ENCODE data around the gene DRAP1. TPM values are rescaled to one million over a fixed set of nuclear protein-coding genes. Genes with fewer than 3 reads are reported as not detected.

The DRAP1 gene
- total RNA-seq, 1 experiment from 2014 or later, result 122 TPM

- intact Hi-C loops (cut with micrococcal nuclease; ENCODE audit: unreplicated experiment), result no loop called here
- ChIA-PET POLR2A (ENCODE audit: low non-redundant PET) (no interaction called here), CTCF (no interaction called here)
- H3K9me3 ChIP-seq (ENCODE audit: low read depth, low read length, poor library complexity, severe bottlenecking), result no peaks in the 10 kb centered on the region
- peaks cover 5% of the 10 kb centered on the region for H3K4me1 ChIP-seq (ENCODE audit: insufficient read depth, low read length, poor library complexity, severe bottlenecking)
- H3K36me3 ChIP-seq (ENCODE audit: insufficient read depth, low read length, poor library complexity, severe bottlenecking), result peaks cover 12% of the 10 kb centered on the region
- no TSS peak for BruUV-seq (replicated peaks)
- H3K4me3 ChIP-seq (ENCODE audit: low read depth, low read length, poor library complexity, severe bottlenecking), result no peak overlapping the region
- TF ChIP-seq, protein P1, sequence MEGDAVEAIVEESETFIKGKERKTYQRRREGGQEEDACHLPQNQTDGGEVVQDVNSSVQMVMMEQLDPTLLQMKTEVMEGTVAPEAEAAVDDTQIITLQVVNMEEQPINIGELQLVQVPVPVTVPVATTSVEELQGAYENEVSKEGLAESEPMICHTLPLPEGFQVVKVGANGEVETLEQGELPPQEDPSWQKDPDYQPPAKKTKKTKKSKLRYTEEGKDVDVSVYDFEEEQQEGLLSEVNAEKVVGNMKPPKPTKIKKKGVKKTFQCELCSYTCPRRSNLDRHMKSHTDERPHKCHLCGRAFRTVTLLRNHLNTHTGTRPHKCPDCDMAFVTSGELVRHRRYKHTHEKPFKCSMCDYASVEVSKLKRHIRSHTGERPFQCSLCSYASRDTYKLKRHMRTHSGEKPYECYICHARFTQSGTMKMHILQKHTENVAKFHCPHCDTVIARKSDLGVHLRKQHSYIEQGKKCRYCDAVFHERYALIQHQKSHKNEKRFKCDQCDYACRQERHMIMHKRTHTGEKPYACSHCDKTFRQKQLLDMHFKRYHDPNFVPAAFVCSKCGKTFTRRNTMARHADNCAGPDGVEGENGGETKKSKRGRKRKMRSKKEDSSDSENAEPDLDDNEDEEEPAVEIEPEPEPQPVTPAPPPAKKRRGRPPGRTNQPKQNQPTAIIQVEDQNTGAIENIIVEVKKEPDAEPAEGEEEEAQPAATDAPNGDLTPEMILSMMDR (conservative IDR thresholded peaks at IDR 0.05; ENCODE audit: low read depth, low read length), result no peak
- TF ChIP-seq EZH2 (IDR thresholded peaks at IDR 0.05; ENCODE audit: borderline replicate concordance, low read depth, low read length, poor library complexity, severe bottlenecking), result no peak
- no peaks in the 10 kb centered on the region for H3K27me3 ChIP-seq (replicated peaks; ENCODE audit: insufficient read depth, low read depth, low read length, poor library complexity)
- H3K27ac ChIP-seq (ENCODE audit: low read depth, low read length, poor library complexity, severe bottlenecking), result no peak overlapping the region
- no peak for DNase-seq (ENCODE audit: low spot score)
These were observed 3.3 kb downstream of the DRAP1 start for GRCh38 chr11:65922565-65922964.

DNA sequence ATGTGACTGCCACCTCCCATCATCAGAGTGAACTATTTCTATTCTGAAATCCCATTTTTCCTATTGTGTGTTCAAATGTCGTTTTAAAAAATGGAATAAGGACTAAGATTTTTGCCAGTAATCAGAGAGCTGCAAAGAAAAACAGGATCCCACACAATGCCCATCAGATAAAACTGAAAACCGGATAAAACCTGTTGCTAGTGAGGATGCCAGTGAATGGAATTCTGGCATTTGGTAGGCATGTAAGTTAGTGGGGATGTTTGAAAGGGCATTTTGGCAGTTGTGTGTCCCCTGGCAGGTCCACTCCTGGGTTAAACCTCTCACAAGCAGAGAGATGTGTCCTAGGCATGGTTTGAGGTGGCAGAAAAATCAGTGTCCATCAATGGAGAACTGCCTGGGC is 6.2 kb downstream of the DRAP1 start:
- H3K4me3 ChIP-seq (ENCODE audit: low read depth, low read length, poor library complexity, severe bottlenecking), result no peak overlapping the region
- H3K4me1 ChIP-seq (ENCODE audit: insufficient read depth, low read length, poor library complexity, severe bottlenecking), result no peaks in the 10 kb centered on the region
- no peaks in the 10 kb centered on the region for H3K9me3 ChIP-seq (ENCODE audit: low read depth, low read length, poor library complexity, severe bottlenecking)
- H3K27me3 ChIP-seq (replicated peaks; ENCODE audit: insufficient read depth, low read depth, low read length, poor library complexity), result no peaks in the 10 kb centered on the region
- BruUV-seq (replicated peaks), result no TSS peak
- H3K36me3 ChIP-seq (ENCODE audit: insufficient read depth, low read length, poor library complexity, severe bottlenecking), result peaks cover 12% of the 10 kb centered on the region
- H3K27ac ChIP-seq (ENCODE audit: low read depth, low read length, poor library complexity, severe bottlenecking), result no peak overlapping the region
- DNase-seq (ENCODE audit: low spot score), result no peak
- TF ChIP-seq, protein P1 (conservative IDR thresholded peaks at IDR 0.05; ENCODE audit: low read depth, low read length), result no peak
- TF ChIP-seq EZH2 (IDR thresholded peaks at IDR 0.05; ENCODE audit: borderline replicate concordance, low read depth, low read length, poor library complexity, severe bottlenecking), result no peak
- ChIA-PET CTCF (no interaction called here), POLR2A (ENCODE audit: low non-redundant PET) (no interaction called here)
- intact Hi-C loops (cut with micrococcal nuclease; ENCODE audit: unreplicated experiment), result no loop called here

DNA sequence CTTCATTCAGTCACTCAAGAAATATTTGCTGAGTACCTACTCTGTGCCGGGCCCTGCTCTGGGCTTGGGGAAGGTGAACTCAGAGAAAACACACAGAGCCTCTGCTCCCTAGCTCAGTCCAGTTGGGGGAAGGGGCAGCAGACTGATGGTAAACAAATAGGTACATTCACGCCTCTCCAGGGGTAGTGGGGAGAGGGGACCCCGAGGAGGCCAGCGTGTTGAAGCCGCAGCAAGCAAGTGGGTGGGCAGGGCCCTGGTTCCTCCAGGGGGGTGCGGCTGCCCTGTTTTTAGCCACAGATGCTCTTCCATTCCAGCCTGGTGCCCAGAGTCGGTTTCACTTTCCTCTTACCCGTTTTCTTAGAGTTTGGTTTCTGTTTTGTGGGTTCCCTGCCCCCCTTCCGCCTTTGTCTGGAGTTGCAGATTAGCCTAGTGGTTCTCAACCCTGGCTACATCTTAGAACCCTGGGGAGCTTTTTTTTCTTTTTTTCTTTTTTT is 8.7 kb downstream of the DRAP1 start:
- no peak for DNase-seq (ENCODE audit: low spot score)
- H3K27ac ChIP-seq (ENCODE audit: low read depth, low read length, poor library complexity, severe bottlenecking), result no peak overlapping the region
- H3K9me3 ChIP-seq (ENCODE audit: low read depth, low read length, poor library complexity, severe bottlenecking), result no peaks in the 10 kb centered on the region
- ChIA-PET CTCF (no interaction called here), POLR2A (ENCODE audit: low non-redundant PET) (no interaction called here)
- no peak overlapping the region for H3K4me3 ChIP-seq (ENCODE audit: low read depth, low read length, poor library complexity, severe bottlenecking)
- BruUV-seq (replicated peaks), result no TSS peak
- no peak for TF ChIP-seq EZH2 (IDR thresholded peaks at IDR 0.05; ENCODE audit: borderline replicate concordance, low read depth, low read length, poor library complexity, severe bottlenecking)
- TF ChIP-seq, protein P1 (conservative IDR thresholded peaks at IDR 0.05; ENCODE audit: low read depth, low read length), result no peak
- H3K4me1 ChIP-seq (ENCODE audit: insufficient read depth, low read length, poor library complexity, severe bottlenecking), result no peaks in the 10 kb centered on the region
- H3K27me3 ChIP-seq (replicated peaks; ENCODE audit: insufficient read depth, low read depth, low read length, poor library complexity), result no peaks in the 10 kb centered on the region
- intact Hi-C loops (cut with micrococcal nuclease; ENCODE audit: unreplicated experiment), result no loop called here
- H3K36me3 ChIP-seq (ENCODE audit: insufficient read depth, low read length, poor library complexity, severe bottlenecking), result peaks cover under 1% of the 10 kb centered on the region
